Sigmoid colon (tissue), 7 donors: ENCODE measurements around the gene OR52M1. TPM values are rescaled to one million over a fixed set of nuclear protein-coding genes. Genes with fewer than 3 reads are reported as not detected.
"Not testable (repeated sequence)": the region's sequence is repeated elsewhere in the genome, so short reads cannot be mapped to it uniquely, and the experiment has no call there.

ENCODE experiments used
- DNase-seq: peaks from one replicate; pipeline ENCODE4 v3.0.0-alpha.2; 2019
- H3K27ac ChIP-seq, 4 donors: fragments of 200-600 bp; sonication (generic); one replicate each; pipeline ENCODE4 v1.5.1; 2016 to 2019; ENCODE audit warnings: mild to moderate bottlenecking in 1 of 4
- H3K27me3 ChIP-seq, 3 donors: fragments of 200-600 bp; sonication (generic); one replicate each; pipeline ENCODE4 v1.5.1; 2019; ENCODE audit warnings: mild to moderate bottlenecking in 1 of 3
- H3K36me3 ChIP-seq, 4 donors: fragments of 200-600 bp; sonication (generic); one replicate each; pipeline ENCODE4 v1.5.1; 2016 to 2019
- H3K4me1 ChIP-seq, 4 donors: fragments of 200-600 bp; sonication (generic); one replicate each; pipeline ENCODE4 v1.5.1; 2017 to 2019
- H3K4me3 ChIP-seq, 4 donors: fragments of 200-600 bp; sonication (generic); one replicate each; pipeline ENCODE4 v1.5.1; 2017 to 2019; ENCODE audit warnings: mild to moderate bottlenecking in 2 of 4, moderate library complexity in 1 of 4
- H3K9me3 ChIP-seq, 4 donors: fragments of 200-600 bp in 3 of 4; sonication (generic) in 3 of 4; one replicate each; pipeline versions ENCODE4 v1.5.1 to v1.6.1; 2013 to 2019
- CTCF ChIP-seq, 4 experiments: fragments of 450-650 bp in 3 of 4; fragments of 200-600 bp in 1 of 4; IDR thresholded peaks; one replicate each; pipeline ENCODE4 v1.5.1; 2016 to 2019; ENCODE audit warnings: antibody characterized with exemption in 4 of 4, mild to moderate bottlenecking in 3 of 4, moderate library complexity in 2 of 4
- EP300 ChIP-seq, 4 donors: sonication (generic); formaldehyde crosslinking; IDR thresholded peaks; one replicate each; pipeline ENCODE4 v1.6.1; 2017; ENCODE audit warnings: antibody characterized with exemption in 4 of 4
- POLR2A ChIP-seq, 2 donors: fragments of 450-650 bp; IDR thresholded peaks; one replicate each; pipeline ENCODE4 v1.6.1; 2016; ENCODE audit warnings: antibody characterized with exemption in 2 of 2, mild to moderate bottlenecking in 2 of 2, moderate library complexity in 2 of 2
- POLR2AphosphoS5 ChIP-seq, 4 donors: sonication (generic); formaldehyde crosslinking; IDR thresholded peaks; one replicate each; pipeline ENCODE4 v1.6.1; 2017; ENCODE audit warnings: antibody characterized with exemption in 4 of 4
- WGBS, 2 donors: extraction: QIAGEN DNeasy Blood & Tissue Kit; methylation state at CpG; one replicate each; pipeline ENCODE4 v1.1.7; 2013; 5-methylcytosine and 5-hydroxymethylcytosine counted together
- intact Hi-C: fragments of 100-400 bp; cut with DNase I; formaldehyde crosslinking; loops from one replicate; pipeline ENCODE4 v1.15.1; 2023
- polyA plus RNA-seq, 3 donors: library from polyadenylated mRNA; stranded (reverse); fragments of 200-250 nt; gene quantifications; one replicate each; pipeline ENCODE4 v1.2.3, GENCODE V29; 2013
- total RNA-seq, 4 donors: library from RNA; depleted of rRNA; stranded (reverse); fragments of >200 nt; gene quantifications; one replicate each; pipeline ENCODE4 v1.1.0, GENCODE V29; 2016
- donor health status: healthy with polysubstance abuse.
- donor health status: Bipolar disorder and iron deficiency.
- donor health status: healthy.

OR52M1 gene
- total and polyA plus RNA-seq, 7 donors, result not detected

- WGBS, 2 donors, result 83 to 91% methylated on average over 6 of the region's 6 CpGs
- TF ChIP-seq EP300 (IDR thresholded peaks at IDR 0.05) (no peak), POLR2A (IDR thresholded peaks at IDR 0.05) (no peak), CTCF (IDR thresholded peaks at IDR 0.05) (no peak)
- Histone ChIP-seq H3K27ac (no peak overlapping the region), H3K27me3 (no peaks in the 10 kb centered on the region), H3K4me3 (no peak overlapping the region), H3K9me3 (no peaks in the 10 kb centered on the region), H3K4me1 (no peaks in the 10 kb centered on the region), H3K36me3 (no peaks in the 10 kb centered on the region)
- DNase-seq, result no peak
- intact Hi-C loops, result no loop called here
Observed at GRCh38 chr11:4522752-4523151, 22.2 kb upstream of the OR52M1 start.

GRCh38 chr11:4523666-4524065 is 21.3 kb upstream of the OR52M1 start:
- no peak overlapping the region for H3K4me3 ChIP-seq
- no peaks in the 10 kb centered on the region for H3K27me3 ChIP-seq
- TF ChIP-seq POLR2AphosphoS5 (IDR thresholded peaks at IDR 0.05) (no peak), CTCF (IDR thresholded peaks at IDR 0.05) (no peak), POLR2A (IDR thresholded peaks at IDR 0.05) (no peak), EP300 (IDR thresholded peaks at IDR 0.05) (no peak)
- no peaks in the 10 kb centered on the region for H3K36me3 ChIP-seq
- no peaks in the 10 kb centered on the region for H3K4me1 ChIP-seq
- DNase-seq, result no peak
- WGBS, 2 donors, result 35 to 95% methylated on average over 1 of the region's 1 CpG
- H3K27ac ChIP-seq, result no peak overlapping the region
- intact Hi-C loops, result no loop called here
- no peaks in the 10 kb centered on the region for H3K9me3 ChIP-seq

- Histone ChIP-seq H3K27me3 (no peaks in the 10 kb centered on the region), H3K4me3 (no peak overlapping the region), H3K36me3 (no peaks in the 10 kb centered on the region), H3K27ac (no peak overlapping the region), H3K9me3 (no peaks in the 10 kb centered on the region), H3K4me1 (no peaks in the 10 kb centered on the region)
- intact Hi-C loops, result no loop called here
- WGBS, 2 donors, result 82 to 89% methylated on average over 2 of the region's 2 CpGs
- DNase-seq, result no peak
- TF ChIP-seq EP300 (IDR thresholded peaks at IDR 0.05) (no peak), POLR2AphosphoS5 (IDR thresholded peaks at IDR 0.05) (no peak), POLR2A (IDR thresholded peaks at IDR 0.05) (no peak), CTCF (IDR thresholded peaks at IDR 0.05) (no peak)
Observed at GRCh38 chr11:4527926-4528325, 17.1 kb upstream of the OR52M1 start.

GRCh38 chr11:4531686-4532085 is 13.3 kb upstream of the OR52M1 start:
- H3K4me1 ChIP-seq, intact Hi-C loops, H3K27me3 ChIP-seq, H3K9me3 ChIP-seq, H3K36me3 ChIP-seq, H3K4me3 ChIP-seq, H3K27ac ChIP-seq, DNase-seq: not testable (repeated sequence)
- 62 to 76% methylated on average over 11 of the region's 11 CpGs for WGBS, 2 donors

- intact Hi-C loops, result loop anchor here (2.0 kb wide), 1 partner anchor 353 kb away; no protein-coding TSS in a partner anchor
- Histone ChIP-seq H3K4me1 (no peaks in the 10 kb centered on the region), H3K27ac (no peak overlapping the region), H3K9me3 (no peaks in the 10 kb centered on the region), H3K4me3 (no peak overlapping the region), H3K27me3 (no peaks in the 10 kb centered on the region), H3K36me3 (no peaks in the 10 kb centered on the region)
- DNase-seq, result no peak
- peak in 3 of 4 experiments; percentile 31 to 58 (median 50) for TF ChIP-seq CTCF (IDR thresholded peaks at IDR 0.05)
- TF ChIP-seq POLR2A (IDR thresholded peaks at IDR 0.05), result no peak
- WGBS, 2 donors, result 19 to 28% methylated on average over 3 of the region's 3 CpGs
Observed at GRCh38 chr11:4539603-4540219, 5.3 kb upstream of the OR52M1 start.
